K562 (cell line): ENCODE measurements around the gene MFN1.

Experiments
- ELF4 ChIP-seq: fragments of 450-650 bp; formaldehyde crosslinking; IDR thresholded peaks from 2 replicates; pipeline ENCODE4 v1.4.0; 2022; ENCODE audit warnings: missing genetic modification characterization
- EP300 ChIP-seq: IDR thresholded peaks from 2 replicates; pipeline ENCODE4 v1.6.1; 2012; ENCODE audit warnings: low read length, improper control_type of control experiment
- EZH2 ChIP-seq: IDR thresholded peaks from 2 replicates; pipeline ENCODE4 v1.6.1; 2012; ENCODE audit warnings: low read depth, mild to moderate bottlenecking, inconsistent platforms, low read length, borderline replicate concordance
- KLF13 ChIP-seq: fragments of 450-650 bp; IDR thresholded peaks from 2 replicates; pipeline ENCODE4 v1.6.1; 2016; ENCODE audit warnings: missing genetic modification characterization, low read depth, mild to moderate bottlenecking, missing compliant biosample characterization, moderate library complexity, borderline replicate concordance
- POLR2A ChIP-seq: fragments of 450-650 bp; conservative IDR thresholded peaks from 2 replicates; pipeline ENCODE4 v1.6.1; 2016
- SMARCC2 ChIP-seq: fragments of 450-650 bp; IDR thresholded peaks from 2 replicates; pipeline ENCODE4 v1.6.1; 2017; ENCODE audit warnings: antibody characterized with exemption, moderate library complexity, mild to moderate bottlenecking, low read depth
- SMC3 ChIP-seq: conservative IDR thresholded peaks from 2 replicates; pipeline ENCODE4 v1.6.1; 2011; ENCODE audit warnings: low read depth, low read length, improper control_type of control experiment; ENCODE audit not compliant: insufficient read depth
- USF2 ChIP-seq: sonication (generic); formaldehyde crosslinking; IDR thresholded peaks from 2 replicates; pipeline ENCODE4 v1.5.0; 2020; ENCODE audit warnings: missing genetic modification reagents
- YY1 ChIP-seq, 3 experiments: IDR thresholded peaks; 2 replicates each; pipeline ENCODE4 v1.6.1; 2011; ENCODE audit warnings: low read length in 2 of 3, mild to moderate bottlenecking in 2 of 3, moderate library complexity in 2 of 3, borderline replicate concordance in 1 of 3, control low read depth in 1 of 3, low read depth in 1 of 3; ENCODE audit not compliant: insufficient read depth in 3 of 3, insufficient replicate concordance in 2 of 3, control insufficient read depth in 1 of 3, insufficient read length in 1 of 3; ENCODE audit errors: extremely low read depth in 1 of 3
- ZNF140 ChIP-seq: fragments of 250-450 bp; sonication (Bioruptor Pico); IDR thresholded peaks from 2 replicates; pipeline ENCODE4 v1.8.0; 2021; ENCODE audit warnings: moderate library complexity, mild to moderate bottlenecking, inconsistent platforms
- ZNF354B ChIP-seq: fragments of 250-450 bp; sonication (Bioruptor Pico); IDR thresholded peaks from 2 replicates; pipeline ENCODE4 v1.4.0; 2020
- TF ChIP-seq, protein P1 (sequence below): sonication (generic); formaldehyde crosslinking; IDR thresholded peaks from 2 replicates; pipeline ENCODE4 v1.8.1; 2023; ENCODE audit warnings: mild to moderate bottlenecking, missing genetic modification reagents
- TF ChIP-seq, protein P2 (sequence below), 3 experiments: IDR thresholded peaks in 2 of 3; conservative IDR thresholded peaks in 1 of 3; 2 replicates each; pipeline ENCODE4 v1.5.1; 2011 to 2012; ENCODE audit warnings: low read length in 3 of 3, mild to moderate bottlenecking in 3 of 3, control low read depth in 2 of 3, improper control_type of control experiment in 1 of 3, inconsistent platforms in 1 of 3, low read depth in 1 of 3, mixed read lengths in 1 of 3, moderate library complexity in 1 of 3; ENCODE audit not compliant: insufficient read depth in 2 of 3

GRCh38 chr3:179318876-179319275 is 28.6 kb upstream of the MFN1 start:
- no peak for TF ChIP-seq POLR2A
- no peak for TF ChIP-seq ZNF354B (CRISPR knock-in tag)
- TF ChIP-seq EP300: no peak
- TF ChIP-seq SMC3: no peak
- TF ChIP-seq, protein P1, sequence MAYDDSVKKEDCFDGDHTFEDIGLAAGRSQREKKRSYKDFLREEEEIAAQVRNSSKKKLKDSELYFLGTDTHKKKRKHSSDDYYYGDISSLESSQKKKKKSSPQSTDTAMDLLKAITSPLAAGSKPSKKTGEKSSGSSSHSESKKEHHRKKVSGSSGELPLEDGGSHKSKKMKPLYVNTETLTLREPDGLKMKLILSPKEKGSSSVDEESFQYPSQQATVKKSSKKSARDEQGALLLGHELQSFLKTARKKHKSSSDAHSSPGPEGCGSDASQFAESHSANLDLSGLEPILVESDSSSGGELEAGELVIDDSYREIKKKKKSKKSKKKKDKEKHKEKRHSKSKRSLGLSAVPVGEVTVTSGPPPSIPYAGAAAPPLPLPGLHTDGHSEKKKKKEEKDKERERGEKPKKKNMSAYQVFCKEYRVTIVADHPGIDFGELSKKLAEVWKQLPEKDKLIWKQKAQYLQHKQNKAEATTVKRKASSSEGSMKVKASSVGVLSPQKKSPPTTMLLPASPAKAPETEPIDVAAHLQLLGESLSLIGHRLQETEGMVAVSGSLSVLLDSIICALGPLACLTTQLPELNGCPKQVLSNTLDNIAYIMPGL (CRISPR knock-in tag): no peak
- no peak for TF ChIP-seq ZNF140 (CRISPR knock-in tag)
- TF ChIP-seq USF2 (CRISPR knock-in tag): no peak
- TF ChIP-seq SMARCC2: no peak
- TF ChIP-seq ELF4 (CRISPR knock-in tag): no peak
- TF ChIP-seq, protein P2, sequence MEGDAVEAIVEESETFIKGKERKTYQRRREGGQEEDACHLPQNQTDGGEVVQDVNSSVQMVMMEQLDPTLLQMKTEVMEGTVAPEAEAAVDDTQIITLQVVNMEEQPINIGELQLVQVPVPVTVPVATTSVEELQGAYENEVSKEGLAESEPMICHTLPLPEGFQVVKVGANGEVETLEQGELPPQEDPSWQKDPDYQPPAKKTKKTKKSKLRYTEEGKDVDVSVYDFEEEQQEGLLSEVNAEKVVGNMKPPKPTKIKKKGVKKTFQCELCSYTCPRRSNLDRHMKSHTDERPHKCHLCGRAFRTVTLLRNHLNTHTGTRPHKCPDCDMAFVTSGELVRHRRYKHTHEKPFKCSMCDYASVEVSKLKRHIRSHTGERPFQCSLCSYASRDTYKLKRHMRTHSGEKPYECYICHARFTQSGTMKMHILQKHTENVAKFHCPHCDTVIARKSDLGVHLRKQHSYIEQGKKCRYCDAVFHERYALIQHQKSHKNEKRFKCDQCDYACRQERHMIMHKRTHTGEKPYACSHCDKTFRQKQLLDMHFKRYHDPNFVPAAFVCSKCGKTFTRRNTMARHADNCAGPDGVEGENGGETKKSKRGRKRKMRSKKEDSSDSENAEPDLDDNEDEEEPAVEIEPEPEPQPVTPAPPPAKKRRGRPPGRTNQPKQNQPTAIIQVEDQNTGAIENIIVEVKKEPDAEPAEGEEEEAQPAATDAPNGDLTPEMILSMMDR (IDR thresholded peaks at IDR 0.05 in 2 of 3, conservative IDR thresholded peaks at IDR 0.05 in 1 of 3; ENCODE audit: insufficient read depth in 2 of 3, low read depth in 1 of 3, low read length in 3 of 3): no peak
- TF ChIP-seq EZH2: no peak
- no peak for TF ChIP-seq YY1 (IDR thresholded peaks at IDR 0.05; ENCODE audit: borderline replicate concordance in 1 of 3, control insufficient read depth in 1 of 3, extremely low read depth in 1 of 3, insufficient read depth in 3 of 3, insufficient read length in 1 of 3, insufficient replicate concordance in 2 of 3, low read depth in 1 of 3, low read length in 2 of 3)
- no peak for TF ChIP-seq KLF13 (tag)
